Measurements from ENCODE around the gene SBF2.
"Not testable (repeated sequence)": the region's sequence is repeated elsewhere in the genome, so short reads cannot be mapped to it uniquely, and the experiment has no call there.

The SBF2 gene

GRCh38 chr11:9757809-9758636 is 536.0 kb downstream of the SBF2 start:
- Histone ChIP-seq H3K9me3 (ENCODE audit: control insufficient read depth, insufficient read depth, low read length) (no peaks in the 10 kb centered on the region), H3K36me3 (ENCODE audit: insufficient read depth, low read length) (no peaks in the 10 kb centered on the region), H3K9ac (ENCODE audit: low read depth, low read length) (peak overlapping the region; percentile 65), H3K4me1 (ENCODE audit: insufficient read depth, low read length) (peaks cover 23% of the 10 kb centered on the region; the same call in 1 of the 2 replicates)

GRCh38 chr11:9756878-9757277 is 537.1 kb downstream of the SBF2 start:
- Histone ChIP-seq H3K9me3 (ENCODE audit: control insufficient read depth, insufficient read depth, low read length) (no peaks in the 10 kb centered on the region), H3K36me3 (ENCODE audit: insufficient read depth, low read length) (no peaks in the 10 kb centered on the region), H3K4me1 (ENCODE audit: insufficient read depth, low read length) (peaks cover 23% of the 10 kb centered on the region; the same call in 1 of the 2 replicates), H3K9ac (ENCODE audit: low read depth, low read length) (no peak overlapping the region)

DNA sequence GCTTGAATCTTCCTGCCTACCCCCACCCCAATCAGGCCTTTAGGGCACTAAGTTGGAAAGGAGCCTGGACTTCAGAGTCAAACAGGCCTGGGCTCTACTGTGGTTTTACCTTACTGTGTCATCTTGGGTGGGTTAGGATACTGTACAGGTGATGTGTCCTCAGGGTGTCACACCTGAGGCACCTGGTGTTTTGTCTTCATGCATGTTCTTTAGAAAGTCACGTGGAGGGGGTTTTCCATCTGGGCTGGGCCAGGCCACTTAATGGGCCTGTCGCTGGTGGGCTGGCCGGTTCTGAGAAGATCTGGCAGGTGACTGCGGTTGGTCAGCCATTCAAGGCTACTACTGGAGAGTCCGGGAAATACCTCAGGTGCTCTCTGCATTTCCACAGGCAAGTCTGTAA is 537.6 kb downstream of the SBF2 start:
- no peaks in the 10 kb centered on the region for H3K9me3 ChIP-seq (ENCODE audit: control insufficient read depth, insufficient read depth, low read length)
- no peaks in the 10 kb centered on the region for H3K36me3 ChIP-seq (ENCODE audit: insufficient read depth, low read length)
- H3K9ac ChIP-seq (ENCODE audit: low read depth, low read length) = no peak overlapping the region
- peaks cover 23% of the 10 kb centered on the region; the same call in 1 of the 2 replicates for H3K4me1 ChIP-seq (ENCODE audit: insufficient read depth, low read length)

DNA sequence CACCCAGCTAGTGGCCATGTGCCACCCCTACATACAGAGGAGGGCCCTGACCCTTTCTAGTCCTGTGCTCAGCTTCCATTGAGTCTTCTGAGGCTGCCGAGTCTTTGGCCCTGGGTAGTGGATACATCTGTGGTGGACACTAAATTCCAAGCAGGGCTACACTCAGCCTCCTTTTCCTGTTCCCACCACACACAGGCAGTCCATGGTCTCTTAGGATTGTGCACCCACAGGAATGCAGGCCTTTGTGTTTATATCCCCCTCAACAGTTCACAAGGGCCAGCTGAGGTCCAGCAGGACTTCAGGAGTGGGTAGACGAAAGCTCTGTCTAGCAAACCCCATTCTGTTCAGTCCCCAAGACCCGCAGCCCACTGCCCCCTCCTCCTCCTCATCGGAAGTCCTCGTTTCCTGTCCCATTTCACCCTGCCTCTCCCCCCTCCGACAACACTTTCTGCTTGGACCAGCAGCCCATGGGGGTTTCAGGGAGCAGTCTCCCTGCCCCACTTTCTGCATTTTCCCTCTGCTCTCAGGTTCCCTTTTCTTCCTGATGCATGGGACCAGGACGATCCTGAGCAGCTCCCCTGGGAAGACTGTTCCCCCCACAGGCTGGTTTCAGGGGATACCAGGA is 538.3 kb downstream of the SBF2 start:
- H3K36me3 ChIP-seq (ENCODE audit: insufficient read depth, low read length) = no peaks in the 10 kb centered on the region; the same call in 1 of the 2 replicates
- H3K9ac ChIP-seq (ENCODE audit: low read depth, low read length) = no peak overlapping the region
- H3K4me1 ChIP-seq (ENCODE audit: insufficient read depth, low read length) = peaks cover 23% of the 10 kb centered on the region; the same call in 1 of the 2 replicates
- H3K9me3 ChIP-seq (ENCODE audit: control insufficient read depth, insufficient read depth, low read length) = no peaks in the 10 kb centered on the region

DNA sequence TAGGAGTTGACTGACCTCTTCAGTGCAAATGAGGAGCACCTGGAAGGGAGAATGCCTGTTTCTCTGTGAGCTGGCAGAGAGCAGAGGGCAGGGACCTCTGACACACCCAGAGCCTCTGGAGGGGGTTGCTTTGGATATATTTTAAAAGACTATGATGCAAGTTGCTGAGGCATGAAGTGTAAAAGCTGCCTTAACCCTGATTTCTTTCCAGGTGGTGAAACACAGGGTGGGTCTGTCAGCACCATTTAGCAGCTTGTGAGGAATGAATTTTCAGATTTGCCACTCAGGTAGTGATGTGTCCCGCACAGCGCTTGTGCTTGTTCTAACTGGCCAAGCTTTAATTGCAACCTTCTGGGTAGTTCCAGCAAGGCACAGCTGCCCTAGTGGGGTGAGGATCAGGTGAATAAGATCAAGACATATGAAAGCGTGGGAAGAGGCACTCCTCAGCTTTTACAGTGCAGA is 540.0 kb downstream of the SBF2 start:
- Histone ChIP-seq H3K9ac (ENCODE audit: low read depth, low read length) (no peak overlapping the region), H3K36me3 (ENCODE audit: insufficient read depth, low read length) (no peaks in the 10 kb centered on the region; the same call in 1 of the 2 replicates), H3K4me1 (ENCODE audit: insufficient read depth, low read length) (peaks cover 16% of the 10 kb centered on the region; the same call in 1 of the 2 replicates)

GRCh38 chr11:9753021-9753420 is 541.0 kb downstream of the SBF2 start:
- Histone ChIP-seq H3K9me3 (ENCODE audit: control insufficient read depth, insufficient read depth, low read length) (no peaks in the 10 kb centered on the region), H3K36me3 (ENCODE audit: insufficient read depth, low read length) (peaks cover 4% of the 10 kb centered on the region; the same call in 1 of the 2 replicates), H3K4me1 (ENCODE audit: insufficient read depth, low read length) (peaks cover 16% of the 10 kb centered on the region; the same call in 1 of the 2 replicates), H3K9ac (ENCODE audit: low read depth, low read length) (no peak overlapping the region)

More for the DNA sequence above, 540.0 kb downstream of the SBF2 start:
- no peaks in the 10 kb centered on the region for H3K9me3 ChIP-seq (ENCODE audit: control insufficient read depth, insufficient read depth, low read length)

GRCh38 chr11:9752091-9752490 is 541.9 kb downstream of the SBF2 start:
- no peak overlapping the region for H3K9ac ChIP-seq (ENCODE audit: low read depth, low read length)
- peaks cover 4% of the 10 kb centered on the region; the same call in 1 of the 2 replicates for H3K36me3 ChIP-seq (ENCODE audit: insufficient read depth, low read length)
- H3K9me3 ChIP-seq (ENCODE audit: control insufficient read depth, insufficient read depth, low read length) = no peaks in the 10 kb centered on the region
- peaks cover 9% of the 10 kb centered on the region; the same call in 1 of the 2 replicates for H3K4me1 ChIP-seq (ENCODE audit: insufficient read depth, low read length)

- Histone ChIP-seq H3K9ac (ENCODE audit: low read depth, low read length) (no peak overlapping the region), H3K36me3 (ENCODE audit: insufficient read depth, low read length) (peaks cover 4% of the 10 kb centered on the region; the same call in 1 of the 2 replicates), H3K4me1 (ENCODE audit: insufficient read depth, low read length) (0 out of 2 replicates have a peak, but pooled peaks cover 3% of the 10 kb centered on the region), H3K9me3 (ENCODE audit: control insufficient read depth, insufficient read depth, low read length) (no peaks in the 10 kb centered on the region)
These were observed 543.5 kb downstream of the SBF2 start for GRCh38 chr11:9750551-9750950.

DNA sequence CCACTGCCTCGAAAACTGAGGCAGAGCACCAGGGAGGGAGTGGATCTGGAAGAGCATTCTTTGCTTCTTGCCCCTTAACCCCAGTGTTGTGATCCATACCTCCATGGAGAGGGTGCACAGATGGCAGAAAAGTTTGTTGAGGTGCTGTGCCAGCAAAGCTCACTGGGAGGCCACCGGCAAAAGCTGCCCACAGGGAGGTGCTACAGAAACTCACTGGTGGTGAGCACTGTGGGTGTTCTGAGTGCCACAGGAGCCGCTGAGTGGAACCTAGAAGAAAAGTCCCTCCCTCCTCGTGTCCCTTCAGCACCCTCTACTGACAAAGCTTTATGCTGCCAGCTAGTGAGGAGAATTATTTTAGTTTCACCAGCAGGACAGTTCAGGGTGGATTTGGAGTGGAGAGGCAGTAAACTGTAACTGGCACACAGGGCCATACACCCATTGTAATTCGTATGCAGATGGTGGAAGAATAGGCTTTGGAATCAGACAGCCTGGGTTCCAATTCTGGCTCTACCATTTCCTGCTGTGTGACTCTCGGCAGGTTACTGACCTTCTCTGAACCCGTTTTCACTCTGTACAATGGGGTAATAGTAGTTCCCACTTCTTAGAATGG is 545.6 kb downstream of the SBF2 start:
- Histone ChIP-seq H3K36me3 (ENCODE audit: insufficient read depth, low read length) (peaks cover 4% of the 10 kb centered on the region; the same call in 1 of the 2 replicates), H3K4me1 (ENCODE audit: insufficient read depth, low read length) (no peaks in the 10 kb centered on the region), H3K9me3 (ENCODE audit: control insufficient read depth, insufficient read depth, low read length) (no peaks in the 10 kb centered on the region), H3K9ac (ENCODE audit: low read depth, low read length) (no peak overlapping the region)

DNA sequence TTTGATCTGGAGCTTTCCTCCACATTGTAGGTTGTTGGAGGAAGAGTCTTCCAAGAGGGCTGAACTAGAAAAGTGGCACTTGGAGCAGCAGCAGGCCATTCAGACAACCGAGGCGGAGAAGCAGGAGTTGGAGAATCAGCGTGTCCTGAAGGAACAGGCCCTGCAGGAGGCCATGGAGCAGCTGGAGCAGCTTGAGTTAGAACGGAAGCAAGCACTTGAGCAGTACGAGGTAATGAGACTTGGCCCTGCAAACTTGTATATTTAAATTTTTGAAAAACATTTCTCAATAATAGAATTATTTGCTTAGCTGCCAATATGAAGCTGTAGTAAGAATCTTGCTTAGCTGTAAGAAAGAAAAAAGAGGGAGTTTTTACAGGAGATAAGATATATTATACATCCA is 546.2 kb downstream of the SBF2 start:
- peaks cover 4% of the 10 kb centered on the region; the same call in 1 of the 2 replicates for H3K36me3 ChIP-seq (ENCODE audit: insufficient read depth, low read length)
- H3K4me1 ChIP-seq (ENCODE audit: insufficient read depth, low read length) = no peaks in the 10 kb centered on the region
- no peaks in the 10 kb centered on the region for H3K9me3 ChIP-seq (ENCODE audit: control insufficient read depth, insufficient read depth, low read length)
- no peak overlapping the region for H3K9ac ChIP-seq (ENCODE audit: low read depth, low read length)

DNA sequence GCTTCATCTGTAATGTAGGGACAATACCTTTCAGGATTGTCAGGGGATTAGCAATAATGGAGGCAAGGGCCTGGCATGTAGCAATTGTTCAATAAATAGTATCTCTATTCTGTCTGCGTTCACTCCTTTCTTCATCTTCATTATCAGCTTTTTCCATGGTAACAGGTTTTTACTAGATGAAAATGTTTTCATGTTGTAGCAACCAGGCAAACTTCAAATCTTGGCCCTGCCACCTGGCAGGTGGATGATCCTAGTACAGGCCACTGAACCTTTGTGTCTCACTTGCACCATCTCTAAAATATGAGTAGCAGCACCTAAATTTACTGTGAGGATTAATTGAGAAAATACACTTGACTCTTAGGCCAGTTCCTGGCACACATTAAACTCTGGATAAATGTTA is 546.8 kb downstream of the SBF2 start:
- no peaks in the 10 kb centered on the region for H3K4me1 ChIP-seq (ENCODE audit: insufficient read depth, low read length)
- H3K36me3 ChIP-seq (ENCODE audit: insufficient read depth, low read length) = peaks cover 4% of the 10 kb centered on the region; the same call in 1 of the 2 replicates
- H3K9me3 ChIP-seq (ENCODE audit: control insufficient read depth, insufficient read depth, low read length) = no peaks in the 10 kb centered on the region
- H3K9ac ChIP-seq (ENCODE audit: low read depth, low read length) = no peak overlapping the region

DNA sequence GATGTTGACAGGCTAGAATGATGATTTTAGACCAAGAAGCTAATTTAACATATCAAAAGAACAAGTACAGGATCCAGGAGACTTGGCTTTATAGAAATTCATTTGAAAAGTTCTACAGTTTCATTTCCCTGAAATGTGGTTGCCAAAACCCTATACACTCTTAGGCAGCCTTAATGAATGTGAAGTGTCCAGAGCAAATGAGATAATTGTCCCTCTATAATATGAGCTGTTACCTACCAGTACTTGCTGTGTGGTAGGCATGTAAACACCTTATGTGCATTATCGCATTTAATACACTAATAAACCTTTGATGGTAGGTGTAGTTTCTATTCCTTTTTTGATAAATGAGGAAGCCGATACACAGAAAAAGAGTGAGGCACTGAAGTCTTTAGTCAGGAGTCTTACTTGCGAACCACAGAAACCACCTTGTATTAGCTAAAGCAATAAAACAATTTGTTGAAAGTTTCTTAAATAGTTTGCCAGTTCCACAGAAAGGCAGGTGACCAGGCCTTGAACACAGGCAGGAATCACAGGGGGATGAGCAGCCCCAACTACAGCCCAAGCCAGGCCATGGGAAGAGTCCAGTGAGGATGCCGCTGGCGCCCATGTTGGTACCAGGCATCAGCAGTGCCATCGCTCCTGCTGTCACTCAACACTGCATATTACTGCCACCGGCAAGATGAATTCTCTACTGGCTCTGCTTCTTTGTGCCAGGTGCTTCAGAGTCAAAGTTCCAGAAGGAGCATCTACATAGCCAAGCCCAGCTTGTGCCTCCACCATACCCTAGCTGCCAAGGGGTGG is 548.4 kb downstream of the SBF2 start:
- Histone ChIP-seq H3K9me3 (ENCODE audit: control insufficient read depth, insufficient read depth, low read length) (no peaks in the 10 kb centered on the region), H3K4me1 (ENCODE audit: insufficient read depth, low read length) (no peaks in the 10 kb centered on the region), H3K9ac (ENCODE audit: low read depth, low read length) (no peak overlapping the region), H3K36me3 (ENCODE audit: insufficient read depth, low read length) (peaks cover 8% of the 10 kb centered on the region)

GRCh38 chr11:9743512-9743911 is 550.5 kb downstream of the SBF2 start:
- H3K36me3 ChIP-seq (ENCODE audit: insufficient read depth, low read length) = peaks cover 20% of the 10 kb centered on the region

DNA sequence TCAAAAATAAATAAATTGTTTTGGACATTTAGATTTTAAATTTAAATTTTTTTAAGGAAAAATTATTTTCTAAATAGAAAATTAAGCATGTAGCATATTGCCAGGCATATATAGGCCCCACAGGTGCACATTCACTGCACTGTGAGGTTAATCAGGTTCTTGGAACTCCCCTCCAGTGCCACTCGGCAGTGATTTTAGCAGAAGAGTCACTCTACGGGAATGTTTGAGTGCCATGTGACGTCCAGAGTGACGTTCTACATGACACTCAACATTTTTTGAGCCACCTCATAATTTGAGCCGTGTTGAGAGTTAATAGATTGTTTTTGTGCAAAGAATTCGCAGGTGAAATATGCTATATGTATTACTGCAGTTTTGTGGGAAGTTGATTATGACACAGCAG is 552.8 kb downstream of the SBF2 start:
- H3K9me3 ChIP-seq (ENCODE audit: control insufficient read depth, insufficient read depth, low read length) = no peaks in the 10 kb centered on the region
- no peak overlapping the region for H3K9ac ChIP-seq (ENCODE audit: low read depth, low read length)
- peaks cover 23% of the 10 kb centered on the region for H3K36me3 ChIP-seq (ENCODE audit: insufficient read depth, low read length)
- no peaks in the 10 kb centered on the region for H3K4me1 ChIP-seq (ENCODE audit: insufficient read depth, low read length)

More at GRCh38 chr11:9743512-9743911, 550.5 kb downstream of the SBF2 start:
- not testable (repeated sequence) for H3K9ac ChIP-seq (ENCODE audit: low read depth, low read length); H3K9me3 ChIP-seq (ENCODE audit: control insufficient read depth, insufficient read depth, low read length); H3K4me1 ChIP-seq (ENCODE audit: insufficient read depth, low read length)

Measured in ES-I3 (cell line).